BE2C (cell line): Measurements from ENCODE around the gene MTERF1.

Experiments used
- DNase-seq: peaks from one replicate; pipeline ENCODE4 v3.0.0-alpha.2; 2020
- H3K27me3 ChIP-seq: fragments of 250-450 bp; sonication (Bioruptor Pico); 2 replicates; pipeline ENCODE4 v1.5.1; 2020; ENCODE audit warnings: mild to moderate bottlenecking
- H3K36me3 ChIP-seq: fragments of 250-450 bp; sonication (Bioruptor Pico); 2 replicates; pipeline ENCODE4 v1.5.1; 2020; ENCODE audit warnings: mild to moderate bottlenecking
- H3K4me1 ChIP-seq: fragments of 250-450 bp; sonication (Bioruptor Pico); 2 replicates; pipeline ENCODE4 v1.5.1; 2020
- H3K4me3 ChIP-seq: 2 replicates; pipeline ENCODE4 v1.5.1; 2011; ENCODE audit warnings: low read depth, low read length
- H3K9me3 ChIP-seq: fragments of 250-450 bp; sonication (Bioruptor Pico); 2 replicates; pipeline ENCODE4 v1.5.1; 2020
- CTCF ChIP-seq: IDR thresholded peaks from 2 replicates; pipeline ENCODE4 v1.5.1; 2012; ENCODE audit warnings: mild to moderate bottlenecking, low read depth, low read length

Gene MTERF1

GRCh38 chr7:91883676-91884362, 3.3 kb upstream of the MTERF1 start:
- TF ChIP-seq CTCF = no peak

GRCh38 chr7:91880016-91880412, 488 bp downstream of the MTERF1 start:
- H3K9me3 ChIP-seq = no peaks in the 10 kb centered on the region
- no peaks in the 10 kb centered on the region for H3K27me3 ChIP-seq
- no peak for TF ChIP-seq CTCF
- H3K4me3 ChIP-seq = peak overlapping the region; percentile 91
- peaks cover 3% of the 10 kb centered on the region; the same call in 1 of the 2 replicates for H3K4me1 ChIP-seq
- no peak for DNase-seq
- no peaks in the 10 kb centered on the region for H3K36me3 ChIP-seq

More at GRCh38 chr7:91883676-91884362, 3.3 kb upstream of the MTERF1 start:
- Histone ChIP-seq H3K36me3 (no peaks in the 10 kb centered on the region), H3K9me3 (no peaks in the 10 kb centered on the region), H3K27me3 (no peaks in the 10 kb centered on the region), H3K4me3 (no peak overlapping the region), H3K4me1 (peaks cover 3% of the 10 kb centered on the region; the same call in 1 of the 2 replicates)
- peak; percentile 20 for DNase-seq

- peak; percentile 50 for TF ChIP-seq CTCF
- Histone ChIP-seq H3K36me3 (no peaks in the 10 kb centered on the region), H3K4me1 (peaks cover 3% of the 10 kb centered on the region; the same call in 1 of the 2 replicates), H3K9me3 (no peaks in the 10 kb centered on the region), H3K27me3 (no peaks in the 10 kb centered on the region), H3K4me3 (no peak overlapping the region)
- DNase-seq = no peak
Observed at GRCh38 chr7:91876391-91877133, 3.9 kb downstream of the MTERF1 start.

DNA sequence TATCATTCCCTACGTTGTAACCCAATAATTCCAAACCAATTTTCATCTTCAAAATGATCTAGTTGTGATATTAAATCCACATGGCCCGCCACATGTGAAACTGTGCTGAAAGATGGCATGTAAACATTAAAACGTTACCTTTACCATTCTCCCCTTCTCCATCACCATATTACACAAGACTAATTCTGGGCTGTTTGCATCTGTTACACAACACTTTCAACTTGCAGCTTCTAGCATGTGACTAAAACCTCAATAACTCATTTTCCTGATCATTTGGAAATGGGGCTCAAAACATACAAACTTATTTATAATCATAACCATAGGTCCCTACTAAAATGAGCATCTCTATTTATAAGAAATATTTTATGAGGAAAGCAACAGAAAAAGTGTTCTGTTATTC, 4.7 kb downstream of the MTERF1 start:
- Histone ChIP-seq H3K9me3 (no peaks in the 10 kb centered on the region), H3K4me1 (peaks cover 3% of the 10 kb centered on the region; the same call in 1 of the 2 replicates), H3K27me3 (no peaks in the 10 kb centered on the region), H3K4me3 (no peak overlapping the region), H3K36me3 (no peaks in the 10 kb centered on the region)
- no peak for DNase-seq
- no peak for TF ChIP-seq CTCF

DNA sequence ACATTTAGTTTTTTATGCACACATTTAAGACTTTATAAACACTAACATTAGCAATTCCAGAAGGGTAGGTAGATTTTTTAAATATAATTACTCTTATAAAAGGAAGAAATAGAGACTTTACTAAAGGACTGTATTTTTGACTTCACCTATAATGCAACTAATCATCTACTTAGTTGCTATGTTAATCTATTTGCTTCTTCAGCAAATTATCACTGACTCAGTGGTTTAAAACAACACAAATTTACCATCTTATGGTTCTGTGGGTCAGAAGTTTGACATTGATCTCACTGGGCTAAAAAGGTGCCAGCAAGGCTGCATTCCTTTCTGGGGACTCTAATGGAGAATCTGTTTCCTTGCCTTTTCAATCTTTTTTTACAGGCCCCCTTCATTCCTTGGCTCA, 7.6 kb downstream of the MTERF1 start:
- TF ChIP-seq CTCF = no peak
- no peak for DNase-seq
- no peaks in the 10 kb centered on the region for H3K9me3 ChIP-seq
- no peaks in the 10 kb centered on the region for H3K4me1 ChIP-seq
- H3K27me3 ChIP-seq = no peaks in the 10 kb centered on the region
- H3K4me3 ChIP-seq = no peak overlapping the region
- no peaks in the 10 kb centered on the region for H3K36me3 ChIP-seq

- no peaks in the 10 kb centered on the region for H3K27me3 ChIP-seq
- H3K36me3 ChIP-seq = no peaks in the 10 kb centered on the region
- DNase-seq = no peak
- TF ChIP-seq CTCF = no peak
- H3K4me3 ChIP-seq = no peak overlapping the region
- no peaks in the 10 kb centered on the region for H3K4me1 ChIP-seq
- no peaks in the 10 kb centered on the region for H3K9me3 ChIP-seq
Observed at GRCh38 chr7:91872069-91872468, 8.4 kb downstream of the MTERF1 start.
